Measurements from ENCODE around the gene EVC. TPM values are rescaled to one million over a fixed set of nuclear protein-coding genes. Genes with fewer than 3 reads are reported as not detected.
"Not testable (repeated sequence)": the region's sequence is repeated elsewhere in the genome, so short reads cannot be mapped to it uniquely, and the experiment has no call there.

EVC gene
- total RNA-seq, 1 donor from 2014 or later, result 39.8 TPM

DNA sequence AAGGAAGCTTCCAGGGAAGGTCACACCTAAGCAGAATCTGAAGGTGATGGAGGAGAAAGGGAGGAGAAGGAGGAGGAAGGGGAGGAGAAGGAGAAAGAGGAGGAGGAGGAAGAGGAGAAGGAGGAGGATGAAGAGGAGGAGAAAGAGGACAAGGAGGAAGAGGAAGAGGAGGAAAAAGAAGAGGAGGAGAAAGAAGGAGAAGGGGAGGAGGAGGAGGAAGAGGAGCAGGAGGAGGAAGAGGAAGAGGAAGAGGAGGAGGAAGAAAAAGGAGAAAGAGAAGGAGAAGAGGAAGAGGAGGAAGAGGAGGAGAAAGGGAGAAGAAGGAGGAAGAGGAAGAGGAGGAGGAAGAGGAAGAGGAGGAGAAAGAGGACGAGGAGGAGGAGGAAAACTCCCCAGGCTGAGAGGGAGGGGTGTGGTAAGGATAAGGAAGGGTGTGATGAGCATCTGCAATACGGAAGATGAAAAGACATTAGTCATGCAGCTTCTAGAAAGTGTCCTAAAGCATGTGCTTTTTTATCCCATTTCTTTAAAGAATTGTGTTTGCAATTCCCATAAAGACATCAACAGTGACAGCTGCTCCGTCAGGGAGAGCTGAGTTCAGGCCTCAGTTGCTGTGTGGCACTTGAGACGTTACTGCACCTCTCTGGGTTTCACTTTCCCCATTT is 140.8 kb downstream of the EVC start:
- Mint-ChIP-seq H3K4me1 (ENCODE audit: low read depth) (no peaks in the 10 kb centered on the region), H3K27me3 (ENCODE audit: low read depth) (no peaks in the 10 kb centered on the region), H3K4me3 (ENCODE audit: unreplicated experiment) (no peak overlapping the region), H3K27ac (ENCODE audit: unreplicated experiment) (no peak overlapping the region), H3K9me3 (ENCODE audit: low read depth) (no peaks in the 10 kb centered on the region), H3K36me3 (ENCODE audit: low read depth) (peaks cover 38% of the 10 kb centered on the region)
- DNase-seq (ENCODE audit: low spot score), result no peak
- TF ChIP-seq, protein P1, sequence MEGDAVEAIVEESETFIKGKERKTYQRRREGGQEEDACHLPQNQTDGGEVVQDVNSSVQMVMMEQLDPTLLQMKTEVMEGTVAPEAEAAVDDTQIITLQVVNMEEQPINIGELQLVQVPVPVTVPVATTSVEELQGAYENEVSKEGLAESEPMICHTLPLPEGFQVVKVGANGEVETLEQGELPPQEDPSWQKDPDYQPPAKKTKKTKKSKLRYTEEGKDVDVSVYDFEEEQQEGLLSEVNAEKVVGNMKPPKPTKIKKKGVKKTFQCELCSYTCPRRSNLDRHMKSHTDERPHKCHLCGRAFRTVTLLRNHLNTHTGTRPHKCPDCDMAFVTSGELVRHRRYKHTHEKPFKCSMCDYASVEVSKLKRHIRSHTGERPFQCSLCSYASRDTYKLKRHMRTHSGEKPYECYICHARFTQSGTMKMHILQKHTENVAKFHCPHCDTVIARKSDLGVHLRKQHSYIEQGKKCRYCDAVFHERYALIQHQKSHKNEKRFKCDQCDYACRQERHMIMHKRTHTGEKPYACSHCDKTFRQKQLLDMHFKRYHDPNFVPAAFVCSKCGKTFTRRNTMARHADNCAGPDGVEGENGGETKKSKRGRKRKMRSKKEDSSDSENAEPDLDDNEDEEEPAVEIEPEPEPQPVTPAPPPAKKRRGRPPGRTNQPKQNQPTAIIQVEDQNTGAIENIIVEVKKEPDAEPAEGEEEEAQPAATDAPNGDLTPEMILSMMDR (IDR thresholded peaks at IDR 0.05), result no peak

DNA sequence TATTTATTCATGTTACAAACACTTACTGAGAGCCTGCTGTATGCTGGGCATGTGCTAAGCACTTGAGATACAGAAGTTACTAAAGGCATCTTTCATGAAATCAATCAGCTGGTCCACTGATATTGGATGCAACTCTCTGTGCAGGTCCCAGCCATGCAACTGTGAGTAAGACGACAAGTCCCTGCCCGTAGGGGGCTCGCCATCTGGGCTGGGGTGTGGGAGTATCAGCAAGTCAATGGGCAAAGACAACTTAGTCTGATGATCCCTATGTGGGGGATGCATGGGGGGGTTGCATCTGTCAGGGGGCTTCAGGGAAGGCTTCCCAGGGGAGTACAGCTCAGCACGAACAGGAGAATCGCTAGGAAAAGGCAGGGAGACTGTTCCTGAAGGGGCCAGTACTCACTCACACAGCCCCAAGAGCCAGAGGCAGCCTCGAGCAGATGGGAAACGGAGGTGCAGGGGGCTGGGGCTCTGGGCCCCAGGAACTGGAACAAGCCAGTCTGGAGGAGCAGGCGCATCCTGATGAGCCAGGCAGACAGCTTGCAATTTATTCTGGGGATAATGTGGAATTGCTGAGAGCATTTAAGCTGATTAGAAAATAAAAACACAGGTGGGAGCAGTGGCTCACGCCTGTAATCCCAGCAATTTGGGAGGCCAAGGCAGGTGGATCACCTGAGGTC is 141.7 kb downstream of the EVC start:
- Mint-ChIP-seq H3K4me1 (ENCODE audit: low read depth) (no peaks in the 10 kb centered on the region), H3K36me3 (ENCODE audit: low read depth) (peaks cover 34% of the 10 kb centered on the region), H3K27ac (ENCODE audit: unreplicated experiment) (no peak overlapping the region), H3K9me3 (ENCODE audit: low read depth) (no peaks in the 10 kb centered on the region), H3K4me3 (ENCODE audit: unreplicated experiment) (no peak overlapping the region), H3K27me3 (ENCODE audit: low read depth) (no peaks in the 10 kb centered on the region)
- no peak for DNase-seq (ENCODE audit: low spot score)
- TF ChIP-seq, protein P1 (IDR thresholded peaks at IDR 0.05), result no peak

DNA sequence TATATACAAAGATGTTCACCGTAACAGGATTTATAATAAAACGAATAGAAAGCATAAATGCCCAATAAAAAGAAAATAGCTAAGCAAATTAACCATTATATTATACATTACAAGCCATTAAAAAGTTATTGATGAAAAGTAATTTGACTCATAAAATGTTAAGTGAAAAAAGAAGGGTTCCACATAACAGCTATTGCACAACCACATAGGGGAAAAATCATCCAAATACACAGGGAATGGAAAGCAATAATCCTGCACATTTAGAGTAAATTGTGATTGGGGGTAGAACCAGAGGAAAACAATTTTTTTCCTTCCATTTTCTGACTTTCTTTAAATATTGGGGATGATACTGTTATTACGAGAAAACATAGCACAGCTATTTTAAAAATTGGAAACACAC is 143.9 kb downstream of the EVC start:
- TF ChIP-seq, protein P1 (IDR thresholded peaks at IDR 0.05), result no peak
- no peak for DNase-seq (ENCODE audit: low spot score)
- H3K4me3 Mint-ChIP-seq (ENCODE audit: unreplicated experiment), result no peak overlapping the region
- no peaks in the 10 kb centered on the region for H3K4me1 Mint-ChIP-seq (ENCODE audit: low read depth)
- no peaks in the 10 kb centered on the region for H3K9me3 Mint-ChIP-seq (ENCODE audit: low read depth)
- H3K27ac Mint-ChIP-seq (ENCODE audit: unreplicated experiment), result no peak overlapping the region
- H3K36me3 Mint-ChIP-seq (ENCODE audit: low read depth), result peaks cover 20% of the 10 kb centered on the region
- H3K27me3 Mint-ChIP-seq (ENCODE audit: low read depth), result no peaks in the 10 kb centered on the region

DNA sequence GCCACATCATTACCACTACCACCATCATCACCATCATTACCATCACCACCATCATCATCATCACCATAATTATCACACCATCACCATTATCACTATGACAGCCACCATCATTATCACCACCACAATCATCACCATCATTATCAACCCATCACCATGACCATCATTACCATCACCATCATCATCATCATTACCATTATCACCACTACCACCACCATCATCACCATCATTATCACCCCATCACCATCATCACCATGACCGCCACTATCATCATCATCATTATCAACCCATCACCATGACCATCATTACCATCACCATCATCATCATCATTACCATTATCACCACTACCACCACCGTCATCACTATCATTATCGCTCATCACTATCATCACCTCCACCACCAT is 145.4 kb downstream of the EVC start:
- not testable (repeated sequence) for H3K9me3 Mint-ChIP-seq (ENCODE audit: low read depth); H3K36me3 Mint-ChIP-seq (ENCODE audit: low read depth); H3K4me3 Mint-ChIP-seq (ENCODE audit: unreplicated experiment); H3K27me3 Mint-ChIP-seq (ENCODE audit: low read depth); DNase-seq (ENCODE audit: low spot score); H3K27ac Mint-ChIP-seq (ENCODE audit: unreplicated experiment); H3K4me1 Mint-ChIP-seq (ENCODE audit: low read depth)

DNA sequence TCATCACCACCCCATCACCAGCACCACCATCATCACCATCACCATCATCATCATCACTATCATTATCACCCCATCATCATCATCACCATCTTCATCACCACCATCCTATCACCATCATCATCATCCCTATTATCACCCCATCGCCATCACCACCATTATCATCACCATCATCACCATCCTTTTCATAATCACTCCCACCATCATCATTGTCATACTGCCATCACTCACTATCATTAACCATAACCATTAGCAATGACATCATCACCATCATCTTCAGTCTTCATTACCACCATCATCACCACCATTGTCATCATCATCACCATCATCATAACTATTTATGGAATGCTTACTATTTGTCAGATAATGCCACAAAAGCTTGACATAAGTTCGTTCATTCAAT is 146.2 kb downstream of the EVC start:
- no peak for DNase-seq (ENCODE audit: low spot score)
- TF ChIP-seq, protein P1 (IDR thresholded peaks at IDR 0.05), result no peak
- H3K9me3 Mint-ChIP-seq (ENCODE audit: low read depth), result no peaks in the 10 kb centered on the region
- H3K4me3 Mint-ChIP-seq (ENCODE audit: unreplicated experiment), result no peak overlapping the region
- peaks cover 7% of the 10 kb centered on the region for H3K36me3 Mint-ChIP-seq (ENCODE audit: low read depth)
- no peaks in the 10 kb centered on the region for H3K4me1 Mint-ChIP-seq (ENCODE audit: low read depth)
- H3K27ac Mint-ChIP-seq (ENCODE audit: unreplicated experiment), result no peak overlapping the region
- H3K27me3 Mint-ChIP-seq (ENCODE audit: low read depth), result no peaks in the 10 kb centered on the region

All from chondrocyte (in vitro differentiated cells).